Left lobe of liver (tissue), 1 donor: ENCODE data around the gene ONECUT1. TPM values are rescaled to one million over a fixed set of nuclear protein-coding genes. Genes with fewer than 3 reads are reported as not detected.

Source experiments
- total RNA-seq: library from RNA; stranded (reverse); gene quantifications from one replicate; pipeline ENCODE4 v1.2.1, GENCODE V29; 2021
- donor health status: DM: no; HTN: yes; CAD: no.

ONECUT1 gene
- total RNA-seq, 1 donor from 2014 or later = 63.0 TPM

Other genes with a start within 250 kb of the ONECUT1 start
- 42.6 TPM for gene ARPP19, start 221.3 kb downstream of the ONECUT1 start, total RNA-seq
- 29.0 TPM for gene ATOSA, start 110.9 kb downstream of the ONECUT1 start, total RNA-seq